GM19467 (cell line): ENCODE results near the gene SETBP1.
A peak's percentile ranks its signal among the peaks of the same experiment; 100 is the strongest.
"Not testable (repeated sequence)": the region's sequence is repeated elsewhere in the genome, so short reads cannot be mapped to it uniquely, and the experiment has no call there.

Experiments
- ATAC-seq: cut with Tn5 transposase; IDR thresholded peaks from one replicate; pipeline ENCODE4 v1.9.1; 2021; ENCODE audit warnings: mild to moderate bottlenecking, moderate library complexity; ENCODE audit not compliant: unreplicated experiment

Gene SETBP1

GRCh38 chr18:44786688-44787087 lies 106.0 kb downstream of the SETBP1 start:
- peak; percentile 89 for ATAC-seq

GRCh38 chr18:44788334-44788733 lies 107.6 kb downstream of the SETBP1 start:
- ATAC-seq, result no peak

GRCh38 chr18:44789710-44790109 lies 109.0 kb downstream of the SETBP1 start:
- ATAC-seq, result no peak

- ATAC-seq, result no peak
Observed at GRCh38 chr18:44790860-44791259, 110.2 kb downstream of the SETBP1 start.

- ATAC-seq, result no peak
Observed at GRCh38 chr18:44791520-44791919, 110.8 kb downstream of the SETBP1 start.

- ATAC-seq, result no peak
Observed at GRCh38 chr18:44792456-44793061, 111.9 kb downstream of the SETBP1 start.

- no peak for ATAC-seq
Observed at GRCh38 chr18:44793194-44793593, 112.5 kb downstream of the SETBP1 start.

- ATAC-seq, result no peak
Observed at GRCh38 chr18:44793685-44794084, 113.0 kb downstream of the SETBP1 start.

GRCh38 chr18:44795241-44795640 lies 114.6 kb downstream of the SETBP1 start:
- ATAC-seq, result no peak

- ATAC-seq, result peak; percentile 31
Observed at GRCh38 chr18:44796429-44797428, 116.0 kb downstream of the SETBP1 start.

GRCh38 chr18:44798433-44799048 lies 117.9 kb downstream of the SETBP1 start:
- no peak for ATAC-seq

GRCh38 chr18:44799382-44799906 lies 118.8 kb downstream of the SETBP1 start:
- ATAC-seq, result peak; percentile 26

- peak; percentile 76 for ATAC-seq
Observed at GRCh38 chr18:44799907-44800421, 119.3 kb downstream of the SETBP1 start.

GRCh38 chr18:44800766-44801165 lies 120.1 kb downstream of the SETBP1 start:
- not testable (repeated sequence) for ATAC-seq

- no peak for ATAC-seq
Observed at GRCh38 chr18:44801781-44802180, 121.1 kb downstream of the SETBP1 start.

- ATAC-seq, result no peak
Observed at GRCh38 chr18:44802508-44802907, 121.8 kb downstream of the SETBP1 start.

GRCh38 chr18:44803019-44803650 lies 122.4 kb downstream of the SETBP1 start:
- ATAC-seq, result no peak

- ATAC-seq, result no peak
Observed at GRCh38 chr18:44804033-44804432, 123.3 kb downstream of the SETBP1 start.

GRCh38 chr18:44805176-44805575 lies 124.5 kb downstream of the SETBP1 start:
- no peak for ATAC-seq

- ATAC-seq, result no peak
Observed at GRCh38 chr18:44805643-44806042, 125.0 kb downstream of the SETBP1 start.

- no peak for ATAC-seq
Observed at GRCh38 chr18:44807766-44808165, 127.1 kb downstream of the SETBP1 start.
